H9 (cell line): ENCODE measurements around the gene ZC3H8. TPM values are rescaled to one million over a fixed set of nuclear protein-coding genes. Genes with fewer than 3 reads are reported as not detected.

Experiments used
- DNase-seq: peaks from one replicate; pipeline ENCODE4 v3.0.0-alpha.2; 2017
- H2AFZ ChIP-seq: one replicate; pipeline ENCODE4 v1.6.1; 2013; ENCODE audit warnings: mild to moderate bottlenecking, low read length, control low read depth, moderate library complexity
- H2AK5ac ChIP-seq: 2 replicates; pipeline ENCODE4 v1.6.1; 2013; ENCODE audit warnings: low read length, control low read depth, mixed read lengths; ENCODE audit not compliant: insufficient read length
- H2BK120ac ChIP-seq: one replicate; pipeline ENCODE4 v1.6.1; 2013; ENCODE audit warnings: low read depth, mild to moderate bottlenecking, low read length, control low read depth, inconsistent platforms; ENCODE audit not compliant: poor library complexity, severe bottlenecking
- H2BK12ac ChIP-seq: 2 replicates; pipeline ENCODE4 v1.6.1; 2013; ENCODE audit warnings: low read length, control low read depth, mixed read lengths, low read depth; ENCODE audit not compliant: insufficient read length
- H2BK15ac ChIP-seq: 2 replicates; pipeline ENCODE4 v1.6.1; 2013; ENCODE audit warnings: low read depth, low read length, control low read depth
- H2BK20ac ChIP-seq: one replicate; pipeline ENCODE4 v1.6.1; 2013; ENCODE audit warnings: low read depth, mild to moderate bottlenecking, low read length, control low read depth, inconsistent platforms; ENCODE audit not compliant: poor library complexity, severe bottlenecking
- H2BK5ac ChIP-seq: 2 replicates; pipeline ENCODE4 v1.6.1; 2013; ENCODE audit warnings: low read length, control low read depth, mixed read lengths; ENCODE audit not compliant: insufficient read length
- H3K14ac ChIP-seq: 2 replicates; pipeline ENCODE4 v1.6.1; 2013; ENCODE audit warnings: low read length, control low read depth; ENCODE audit not compliant: insufficient read depth
- H3K18ac ChIP-seq: 2 replicates; pipeline ENCODE4 v1.6.1; 2013; ENCODE audit warnings: low read depth, mild to moderate bottlenecking, mixed read lengths, low read length, control low read depth; ENCODE audit not compliant: insufficient read length
- H3K23ac ChIP-seq: 2 replicates; pipeline ENCODE4 v1.6.1; 2013; ENCODE audit warnings: low read length, control low read depth, mixed read lengths, low read depth; ENCODE audit not compliant: insufficient read length
- H3K23me2 ChIP-seq: 2 replicates; pipeline ENCODE4 v1.6.1; 2013; ENCODE audit warnings: low read depth, mild to moderate bottlenecking, mixed read lengths, low read length, control low read depth; ENCODE audit not compliant: insufficient read length, poor library complexity, severe bottlenecking
- H3K27ac ChIP-seq: 2 replicates; pipeline ENCODE4 v1.5.1; 2013; ENCODE audit warnings: low read length, control low read depth, mixed read lengths, low read depth; ENCODE audit not compliant: insufficient read length
- H3K27me3 ChIP-seq: 2 replicates; pipeline ENCODE4 v1.6.1; 2013; ENCODE audit warnings: low read length, control low read depth, inconsistent platforms; ENCODE audit not compliant: insufficient read depth
- H3K4ac ChIP-seq: 2 replicates; pipeline ENCODE4 v1.6.1; 2013; ENCODE audit warnings: low read depth, mild to moderate bottlenecking, control low read depth, inconsistent platforms, low read length, moderate library complexity
- H3K4me1 ChIP-seq: 2 replicates; pipeline ENCODE4 v1.6.1; 2013; ENCODE audit warnings: low read length, control low read depth, inconsistent platforms; ENCODE audit not compliant: insufficient read depth
- H3K4me2 ChIP-seq: 2 replicates; pipeline ENCODE4 v1.6.1; 2013; ENCODE audit warnings: low read length, control low read depth, mixed read lengths; ENCODE audit not compliant: insufficient read length, insufficient read depth
- H3K56ac ChIP-seq: 2 replicates; pipeline ENCODE4 v1.6.1; 2013; ENCODE audit warnings: low read depth, mild to moderate bottlenecking, mixed read lengths, low read length, control low read depth; ENCODE audit not compliant: insufficient read length
- H3K79me1 ChIP-seq: 2 replicates; pipeline ENCODE4 v1.6.1; 2013; ENCODE audit warnings: low read depth, mild to moderate bottlenecking, moderate library complexity, low read length, control low read depth, inconsistent platforms; ENCODE audit not compliant: insufficient read depth, poor library complexity, severe bottlenecking
- H3K79me2 ChIP-seq: 2 replicates; pipeline ENCODE4 v1.6.1; 2013; ENCODE audit warnings: low read length, control low read depth, inconsistent platforms; ENCODE audit not compliant: insufficient read depth
- H3K9ac ChIP-seq: 2 replicates; pipeline ENCODE4 v1.6.1; 2013; ENCODE audit warnings: low read length, control low read depth, mixed read lengths; ENCODE audit not compliant: insufficient read length; ENCODE audit errors: extremely low read depth
- H3K9me3 ChIP-seq: one replicate; pipeline ENCODE4 v1.6.1; 2013; ENCODE audit warnings: low read depth, low read length, inconsistent platforms; ENCODE audit not compliant: control insufficient read depth
- H3T11ph ChIP-seq: one replicate; pipeline ENCODE4 v1.6.1; 2013; ENCODE audit warnings: mild to moderate bottlenecking, low read length, control low read depth, inconsistent platforms
- H4K20me1 ChIP-seq: one replicate; pipeline ENCODE4 v1.6.1; 2013; ENCODE audit not compliant: control insufficient read depth, insufficient read length, insufficient read depth
- H4K5ac ChIP-seq: 2 replicates; pipeline ENCODE4 v1.6.1; 2013; ENCODE audit warnings: low read depth, mild to moderate bottlenecking, mixed read lengths, low read length, control low read depth; ENCODE audit not compliant: insufficient read length
- H4K8ac ChIP-seq: replicated peaks from 2 replicates; pipeline ENCODE4 v1.6.1; 2013; ENCODE audit warnings: low read length, control low read depth, mixed read lengths, low read depth; ENCODE audit not compliant: insufficient read length
- H4K91ac ChIP-seq: 2 replicates; pipeline ENCODE4 v1.6.1; 2013; ENCODE audit warnings: low read depth, mild to moderate bottlenecking, moderate library complexity, mixed read lengths, low read length, control low read depth; ENCODE audit not compliant: insufficient read length
- H3K27ac Mint-ChIP-seq, 3 experiments: 2 replicates in 2 of 3; 3 replicates in 1 of 3; pipeline ENCODE4 v1.8.0; 2020 to 2021; ENCODE audit warnings: mixed read lengths in 3 of 3, mild to moderate bottlenecking in 1 of 3, moderate library complexity in 1 of 3
- H3K27me3 Mint-ChIP-seq: 2 replicates; pipeline ENCODE4 v1.8.0; 2021; ENCODE audit warnings: low read depth, mild to moderate bottlenecking, moderate library complexity, mixed read lengths
- H3K36me3 Mint-ChIP-seq, 3 experiments: 2 replicates in 2 of 3; 3 replicates in 1 of 3; pipeline ENCODE4 v1.8.0; 2020 to 2021; ENCODE audit warnings: low read depth in 3 of 3, mixed read lengths in 3 of 3; ENCODE audit not compliant: insufficient read depth in 1 of 3
- H3K4me1 Mint-ChIP-seq, 2 experiments: 2 replicates each; pipeline ENCODE4 v1.8.0; 2020; ENCODE audit warnings: mixed read lengths in 2 of 2
- H3K4me3 Mint-ChIP-seq, 2 experiments: 2 replicates in 1 of 2; 3 replicates in 1 of 2; pipeline ENCODE4 v1.8.0; 2020 to 2021; ENCODE audit warnings: mild to moderate bottlenecking in 2 of 2, mixed read lengths in 2 of 2, moderate library complexity in 1 of 2
- H3K9me3 Mint-ChIP-seq, 2 experiments: 2 replicates in 1 of 2; 3 replicates in 1 of 2; pipeline ENCODE4 v1.8.0; 2020; ENCODE audit warnings: mild to moderate bottlenecking in 2 of 2, mixed read lengths in 2 of 2, moderate library complexity in 1 of 2
- CTCF ChIP-seq: fragments of 200-600 bp; sonication (generic); conservative IDR thresholded peaks from 3 replicates; pipeline ENCODE4 v1.8.0; 2021; ENCODE audit warnings: antibody characterized with exemption, mild to moderate bottlenecking
- WGBS: extraction: QIAGEN DNeasy Blood & Tissue Kit; methylation state at CpG from one replicate; pipeline ENCODE4 v1.1.7; 2013; ENCODE audit warnings: missing lambda C conversion rate, low lambda C conversion rate, mixed read lengths; ENCODE audit not compliant: insufficient read length; ENCODE audit errors: extremely low coverage; 5-methylcytosine and 5-hydroxymethylcytosine counted together
- total RNA-seq: library from RNA; stranded (reverse); gene quantifications from 2 replicates; pipeline ENCODE4 v1.2.1, GENCODE V29; 2021

ZC3H8 gene
- total RNA-seq, 1 experiment from 2014 or later, result 6.9 TPM

DNA sequence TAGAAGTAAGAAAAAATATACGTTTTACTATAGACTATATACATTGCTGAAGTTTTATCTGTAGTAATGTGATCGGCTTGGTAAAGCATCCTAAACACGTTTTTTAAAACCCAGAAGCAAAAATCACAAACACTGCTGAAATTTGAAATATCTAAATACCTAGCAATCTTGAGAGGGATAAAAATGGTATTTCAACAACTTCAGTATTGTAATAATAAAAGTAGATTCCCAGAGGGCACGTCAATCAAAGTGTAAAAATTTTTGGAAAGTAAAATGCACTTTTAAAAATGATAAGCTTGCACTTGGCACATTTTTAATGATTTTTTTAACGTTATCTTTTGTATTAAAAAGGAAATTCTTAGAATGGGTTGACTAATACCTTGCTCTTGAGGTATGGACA lies 22.1 kb upstream of the ZC3H8 start:
- Histone ChIP-seq H2BK15ac (no peak overlapping the region), H2BK20ac (no peak overlapping the region), H3K79me2 (no peaks in the 10 kb centered on the region), H2AFZ (no peak overlapping the region), H3K79me1 (no peaks in the 10 kb centered on the region), H4K5ac (no peak overlapping the region), H3T11ph (no peak overlapping the region), H3K23ac (no peak overlapping the region), H2BK5ac (no peak overlapping the region), H3K9me3 (no peaks in the 10 kb centered on the region), H3K4me1 (no peaks in the 10 kb centered on the region), H3K56ac (no peak overlapping the region), H3K14ac (no peak overlapping the region), H3K27me3 (no peaks in the 10 kb centered on the region), H4K20me1 (no peaks in the 10 kb centered on the region), H3K4me2 (no peak overlapping the region), H2AK5ac (no peak overlapping the region), H3K23me2 (no peaks in the 10 kb centered on the region), H3K18ac (no peak overlapping the region), H4K91ac (no peak overlapping the region), H4K8ac (no peak overlapping the region), H2BK120ac (no peak overlapping the region), H3K4ac (no peak overlapping the region), H3K9ac (no peak overlapping the region), H2BK12ac (no peak overlapping the region), H3K27ac (no peak overlapping the region)
- no peaks in the 10 kb centered on the region for H3K9me3 Mint-ChIP-seq
- peaks cover 14 to 15% of the 10 kb centered on the region in 2 experiments for H3K4me1 Mint-ChIP-seq
- no peak overlapping the region for H3K27ac Mint-ChIP-seq
- no peak for TF ChIP-seq CTCF
- no peaks in the 10 kb centered on the region for H3K36me3 Mint-ChIP-seq
- no peak for DNase-seq
- H3K27me3 Mint-ChIP-seq, result no peaks in the 10 kb centered on the region
- H3K4me3 Mint-ChIP-seq, result peak overlapping the region; percentile 82 to 88; a peak in 4 of 5 replicates
- WGBS, result no CpG with 5 or more reads among the region's 5 CpGs
